ENCODE measurements around the gene SPTLC1. TPM values are rescaled to one million over a fixed set of nuclear protein-coding genes. Genes with fewer than 3 reads are reported as not detected.
"Not testable (repeated sequence)": the region's sequence is repeated elsewhere in the genome, so short reads cannot be mapped to it uniquely, and the experiment has no call there.

SPTLC1 gene
- total RNA-seq, 1 experiment from 2014 or later, result 94.8 TPM

DNA sequence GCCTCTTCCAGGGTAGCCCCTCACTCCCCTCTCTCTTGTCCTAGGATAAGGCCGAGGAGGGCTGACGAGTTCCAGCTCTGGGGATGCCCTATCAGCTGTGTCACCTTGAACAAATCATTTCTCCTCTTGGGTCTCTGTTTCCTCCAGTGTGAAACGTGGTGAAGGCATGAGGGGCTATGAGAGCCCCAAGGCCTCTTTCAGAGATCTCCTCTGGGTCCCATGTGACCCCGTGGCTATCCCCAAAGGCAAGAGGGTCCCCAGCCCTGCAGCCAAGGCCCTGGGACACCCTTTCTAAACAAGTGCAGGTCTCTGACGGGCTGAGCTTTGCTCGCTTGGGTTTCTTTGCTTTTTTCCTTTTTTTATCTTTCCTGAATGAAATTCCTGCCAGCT, 25.5 kb upstream of the SPTLC1 start:
- DNase-seq (ENCODE audit: low read depth), result no peak

DNA sequence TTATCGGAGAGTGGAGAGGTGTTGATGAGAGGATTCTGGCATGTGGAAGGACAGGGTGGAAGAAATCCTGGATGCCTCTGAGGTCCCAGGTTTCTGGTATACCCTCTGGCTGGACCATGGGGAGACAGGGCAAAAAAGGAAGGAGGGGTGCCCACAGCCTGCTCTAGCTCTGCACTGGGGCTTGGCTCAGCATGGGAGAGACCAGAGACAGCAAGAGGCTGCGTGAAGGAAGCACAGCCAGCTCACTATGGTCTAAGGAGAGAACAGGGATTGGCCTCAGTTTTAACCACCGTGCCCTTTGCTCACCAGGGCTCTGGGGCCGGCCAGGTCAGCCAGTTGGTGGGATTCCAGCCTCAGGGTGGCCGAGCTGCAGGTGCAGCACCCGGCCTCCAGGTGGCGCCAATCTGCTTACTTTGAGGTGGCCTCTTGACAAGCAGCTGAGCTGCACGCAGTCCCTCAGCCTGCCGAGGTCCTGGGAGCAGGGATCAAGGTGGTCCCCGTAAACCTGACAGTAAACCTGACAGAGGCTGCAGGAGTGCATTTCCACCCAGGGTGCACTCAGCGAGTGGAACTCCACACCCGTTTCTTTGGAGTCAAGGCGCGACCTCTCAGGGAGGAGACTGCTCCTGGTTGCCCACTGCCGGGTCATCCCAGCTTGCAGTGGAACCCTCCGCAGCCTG, 25.0 kb upstream of the SPTLC1 start:
- DNase-seq (ENCODE audit: low read depth), result peak; percentile 81

DNA sequence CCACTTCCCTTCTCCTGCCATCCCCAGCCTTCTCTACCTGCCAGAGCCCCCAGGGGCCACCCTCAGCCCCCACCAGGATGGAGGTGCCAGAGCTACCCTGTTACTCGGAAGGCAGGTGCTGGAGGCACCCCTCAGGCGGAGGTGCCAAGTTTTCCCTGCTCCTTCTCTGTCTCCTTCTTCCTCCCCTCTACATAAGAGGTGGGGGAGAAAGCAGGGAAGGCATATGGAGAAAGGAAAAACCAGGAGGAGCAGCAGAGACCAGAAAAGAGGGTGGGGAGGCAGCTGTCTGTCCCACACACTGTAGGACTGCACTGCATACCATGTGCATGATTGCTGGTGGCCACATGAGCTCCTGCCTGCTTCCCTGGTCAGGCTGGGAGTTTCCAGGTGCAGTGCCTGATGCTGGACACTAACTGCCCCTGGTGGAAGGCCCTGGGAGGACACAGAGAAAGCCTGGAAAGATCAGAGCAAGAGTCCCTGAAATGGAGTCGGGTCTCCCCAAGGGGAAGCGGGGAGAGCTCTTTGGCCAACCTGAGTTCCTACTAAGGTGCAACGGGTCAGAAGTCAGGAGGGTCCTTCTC, 23.8 kb upstream of the SPTLC1 start:
- DNase-seq (ENCODE audit: low read depth), result peak; percentile 75

DNA sequence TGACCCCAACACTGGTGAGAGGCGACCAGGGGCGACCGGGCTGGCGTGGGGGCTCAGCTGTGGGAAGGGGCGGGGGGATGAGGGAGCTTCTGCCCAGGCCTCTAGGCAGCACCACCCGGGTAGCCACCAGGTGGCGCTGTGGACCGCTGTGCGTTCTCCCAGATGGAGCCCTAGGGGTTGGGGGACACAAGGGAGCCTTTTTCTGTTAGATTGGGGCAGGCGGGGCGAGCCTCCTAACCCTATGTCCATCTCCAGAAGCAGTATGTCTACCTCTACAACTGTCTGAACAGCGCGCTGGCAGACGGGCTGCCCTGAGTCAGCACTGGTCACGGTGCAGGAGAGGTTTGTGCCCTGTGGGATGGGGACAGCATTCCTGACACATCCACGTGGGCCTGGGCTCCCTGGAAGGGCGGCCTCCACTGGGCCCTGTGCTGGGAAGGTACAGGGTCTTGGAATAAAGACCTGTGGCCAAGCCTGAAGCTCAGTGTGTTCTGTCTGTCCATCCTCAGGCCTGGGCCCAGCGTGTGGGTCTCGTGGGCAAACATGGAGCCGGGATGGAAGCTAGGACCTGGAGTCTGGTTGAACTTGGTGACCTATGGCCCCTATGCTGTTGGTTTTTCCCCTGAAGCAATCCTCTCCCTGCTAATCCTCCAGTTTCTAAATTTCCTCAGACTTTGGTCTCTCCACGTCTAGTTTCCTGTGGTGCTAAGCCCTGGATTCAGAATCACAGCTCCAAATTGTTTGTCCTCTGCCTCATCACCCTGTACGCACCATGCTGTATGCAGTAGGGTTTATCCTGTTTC, 23.1 kb upstream of the SPTLC1 start:
- DNase-seq (ENCODE audit: low read depth), result peak; percentile 57

DNA sequence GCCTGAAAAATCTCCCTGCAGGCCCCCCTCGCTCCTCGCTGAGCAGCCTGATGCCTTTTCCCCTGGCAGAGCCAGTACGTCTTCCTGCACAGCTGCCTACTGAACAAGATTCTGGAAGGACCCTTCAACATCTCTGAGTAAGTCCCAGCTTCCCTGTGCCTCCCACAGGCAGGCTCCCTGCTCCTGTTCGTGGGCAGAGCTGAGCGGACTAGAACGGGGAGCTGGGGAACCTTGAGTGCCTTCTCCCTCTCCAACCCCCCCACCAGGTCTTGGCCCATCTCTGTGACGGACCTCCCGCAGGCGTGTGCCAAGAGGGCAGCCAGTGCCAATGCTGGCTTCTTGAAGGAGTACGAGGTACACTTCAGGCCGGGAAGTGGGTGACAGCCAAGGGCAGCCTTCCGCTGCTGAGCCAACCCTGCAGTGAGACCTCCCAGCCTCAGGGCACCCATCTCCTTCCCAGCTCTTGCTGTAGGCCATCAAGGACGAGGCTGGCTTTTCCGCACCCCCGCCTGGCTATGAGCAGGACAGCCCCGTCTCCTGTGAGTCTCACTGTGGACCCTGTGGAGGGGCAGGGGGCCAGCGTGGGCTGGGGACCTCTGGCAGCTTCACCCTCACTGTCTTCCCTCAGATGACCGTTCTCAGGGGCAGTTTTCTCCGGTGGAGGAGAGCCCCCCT, 21.1 kb upstream of the SPTLC1 start:
- no peak for DNase-seq (ENCODE audit: low read depth)

DNA sequence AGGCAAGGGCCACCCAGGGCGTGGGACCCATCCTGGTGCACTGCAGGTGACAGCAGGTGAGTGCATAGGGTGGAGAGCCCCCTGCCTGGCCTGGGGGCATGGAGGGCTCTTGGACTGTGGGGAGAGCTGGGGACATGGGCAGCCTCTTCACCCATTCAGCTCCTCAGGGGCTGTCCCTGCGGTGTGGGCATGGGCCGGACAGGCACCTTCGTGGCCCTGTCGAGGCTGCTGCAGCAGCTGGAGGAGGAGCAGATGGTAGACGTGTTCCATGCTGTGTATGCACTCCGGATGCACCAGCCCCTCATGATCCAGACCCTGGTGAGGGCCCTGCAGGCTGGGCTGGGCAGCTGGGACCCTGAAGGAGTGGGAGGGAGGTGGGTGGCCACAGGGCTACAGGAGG, 20.4 kb upstream of the SPTLC1 start:
- DNase-seq (ENCODE audit: low read depth), result no peak

DNA sequence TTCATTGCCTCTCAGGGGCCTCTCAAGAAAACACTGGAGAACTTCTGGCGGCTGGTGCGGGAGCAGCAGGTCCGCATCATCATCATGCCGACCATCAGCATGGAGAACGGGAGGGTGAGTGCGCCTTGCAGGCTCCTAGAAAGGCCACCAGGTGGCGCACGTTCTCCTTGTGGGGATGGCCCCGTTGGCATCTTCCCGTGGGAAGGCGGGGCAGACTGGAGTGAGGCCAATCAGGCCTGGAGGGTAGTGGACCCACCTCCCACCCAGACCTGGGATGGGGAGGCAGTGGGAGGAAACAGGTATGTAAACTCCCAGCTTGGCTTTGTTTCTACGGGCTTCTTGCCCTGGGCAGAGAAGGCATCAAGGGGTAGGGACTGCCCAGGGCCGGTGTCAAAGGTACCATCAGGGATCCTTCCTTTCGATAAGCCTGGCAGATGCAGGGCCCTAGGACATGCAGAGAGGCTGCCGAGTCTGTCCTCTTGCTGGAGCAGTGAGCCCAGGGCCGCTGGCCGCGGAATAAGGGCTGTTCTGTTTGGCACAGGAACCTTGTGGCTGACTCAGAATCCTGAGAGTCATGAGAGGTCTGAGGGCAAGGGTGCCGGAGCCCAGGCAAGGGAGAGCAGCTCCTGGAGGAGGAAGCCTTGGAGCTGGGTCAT, 18.9 kb upstream of the SPTLC1 start:
- DNase-seq (ENCODE audit: low read depth), result peak; percentile 76

DNA sequence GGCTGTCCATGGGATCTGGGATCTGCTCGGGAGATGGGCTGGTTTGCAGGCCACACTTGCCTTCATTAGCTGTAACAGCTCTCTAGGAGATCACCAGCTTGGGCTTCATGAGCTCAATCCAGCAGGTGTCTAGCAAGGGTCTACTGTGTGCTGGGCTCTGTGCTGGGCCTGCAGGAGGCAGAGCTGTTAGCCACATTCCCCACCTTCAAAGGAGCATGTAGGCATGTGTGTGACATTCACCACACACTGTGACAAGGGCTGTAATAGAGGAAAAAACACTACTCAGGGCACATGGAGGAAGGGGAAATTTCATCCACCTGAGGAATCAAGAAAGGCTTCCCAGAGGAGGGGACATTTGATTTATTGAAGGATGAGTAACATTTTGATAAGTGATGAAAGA, 17.7 kb upstream of the SPTLC1 start:
- not testable (repeated sequence) for DNase-seq (ENCODE audit: low read depth)

DNA sequence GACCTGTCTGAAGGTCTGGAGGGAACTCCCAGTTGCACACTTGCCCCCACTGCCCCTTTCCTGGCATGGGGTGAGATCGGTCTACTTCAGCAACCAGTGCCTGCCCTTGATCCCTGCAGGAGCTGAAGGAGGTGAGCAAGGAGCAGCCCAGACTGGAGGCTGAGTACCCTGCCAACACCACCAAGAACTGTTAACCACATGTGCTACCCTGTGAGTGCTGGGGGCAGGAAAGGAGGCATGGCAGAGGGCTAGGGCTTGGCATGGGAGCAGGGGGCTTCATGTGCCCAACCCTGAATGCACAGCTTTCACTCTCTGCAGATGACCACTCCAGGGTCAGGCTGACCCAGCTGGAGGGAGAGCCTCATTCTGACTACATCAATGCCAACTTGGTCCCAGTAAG, 17.3 kb upstream of the SPTLC1 start:
- DNase-seq (ENCODE audit: low read depth), result no peak

DNA sequence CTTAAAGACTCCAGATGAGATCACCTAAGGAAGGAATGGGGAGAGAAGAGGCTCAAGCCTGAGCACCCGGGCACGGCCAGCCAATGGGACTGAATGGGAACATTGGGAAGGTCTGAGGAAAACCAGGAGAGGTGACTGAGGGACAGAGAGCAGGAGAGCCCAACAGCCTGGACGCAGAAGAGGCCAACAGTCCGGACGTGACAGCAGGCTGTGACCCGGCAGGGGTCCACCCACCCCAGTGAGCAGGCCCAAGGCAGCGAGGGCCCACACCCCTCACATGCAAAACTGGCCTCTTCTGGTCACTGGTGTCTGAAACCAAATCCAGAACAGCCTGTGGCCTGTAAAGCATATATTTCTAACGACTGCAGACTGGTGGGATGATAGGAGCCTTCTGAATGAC, 7.6 kb upstream of the SPTLC1 start:
- no peak for DNase-seq (ENCODE audit: low read depth)

DNA sequence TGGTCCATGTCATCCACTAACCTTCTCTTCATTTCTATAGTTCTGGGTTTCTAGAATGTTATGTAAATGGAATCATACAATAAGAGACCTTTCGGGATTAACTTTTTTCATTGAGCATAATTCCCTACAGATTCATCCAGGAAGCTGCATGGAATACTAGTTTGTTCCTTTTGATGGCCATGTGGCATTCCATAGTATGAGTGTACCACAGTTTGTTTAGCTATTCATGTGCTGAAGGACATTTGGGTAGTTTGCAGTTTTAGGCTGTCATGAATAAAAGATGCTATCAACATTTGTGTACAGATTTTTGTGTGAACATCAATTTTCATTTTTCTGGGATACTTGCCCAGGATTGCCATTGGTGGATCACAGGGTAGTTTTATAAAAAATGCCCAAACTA, 6.8 kb upstream of the SPTLC1 start:
- DNase-seq (ENCODE audit: low read depth), result no peak

DNA sequence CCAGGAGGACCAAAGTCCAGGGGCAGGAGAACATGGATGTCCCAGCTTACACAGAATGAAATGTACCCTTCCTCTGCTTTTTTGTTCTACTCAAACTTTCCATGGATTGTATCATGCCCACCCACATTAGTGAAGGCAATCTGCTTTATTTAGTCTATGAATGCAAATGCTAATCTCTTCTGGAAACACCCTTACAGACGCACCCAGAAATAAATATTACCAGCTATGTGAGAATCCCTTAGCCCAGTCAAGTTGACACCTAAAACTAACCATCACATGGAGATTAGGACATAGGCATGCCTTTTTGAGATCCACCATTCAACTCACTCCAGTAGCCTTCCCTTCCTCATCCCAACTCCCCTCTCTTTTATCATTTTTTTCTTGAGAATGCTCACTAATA, 6.1 kb upstream of the SPTLC1 start:
- DNase-seq (ENCODE audit: low read depth), result no peak

DNA sequence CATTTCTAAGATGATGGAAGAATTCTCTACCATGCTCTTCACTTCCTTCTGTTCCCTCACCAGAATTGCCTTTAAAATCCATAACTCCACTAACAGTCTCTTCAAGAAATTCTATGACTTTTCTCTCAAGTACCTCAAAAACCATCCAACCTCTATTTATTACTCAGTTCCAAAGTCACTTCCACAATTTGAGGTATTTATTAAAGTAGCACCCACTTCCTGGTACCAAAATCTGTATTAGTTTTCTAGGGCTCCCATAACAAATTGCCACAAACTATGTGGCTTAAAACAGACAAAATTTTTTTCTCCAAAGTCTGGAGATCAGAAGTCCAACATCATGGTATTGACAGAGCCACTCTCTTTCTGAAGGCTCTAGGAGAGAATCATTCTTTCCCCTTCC, 4.9 kb upstream of the SPTLC1 start:
- no peak for DNase-seq (ENCODE audit: low read depth)

DNA sequence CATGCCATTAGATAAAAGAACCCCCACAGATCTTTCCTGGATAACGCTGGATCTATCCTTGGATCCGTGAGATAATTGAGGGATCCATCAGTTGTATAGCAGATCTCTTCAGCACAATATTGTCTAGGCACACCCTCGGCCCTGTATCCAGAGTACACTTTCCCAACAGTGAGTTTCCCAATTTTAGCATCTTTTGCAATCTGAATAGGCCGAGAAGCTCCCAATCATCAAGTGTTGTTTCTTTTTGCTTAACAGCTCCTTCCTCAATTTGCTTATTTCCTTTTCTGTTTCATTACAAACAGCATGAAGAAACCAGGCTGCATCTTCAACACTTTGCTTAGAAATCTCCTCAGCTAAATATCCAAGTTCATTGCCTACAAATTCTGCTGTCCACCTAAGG, 4.4 kb upstream of the SPTLC1 start:
- DNase-seq (ENCODE audit: low read depth), result no peak

DNA sequence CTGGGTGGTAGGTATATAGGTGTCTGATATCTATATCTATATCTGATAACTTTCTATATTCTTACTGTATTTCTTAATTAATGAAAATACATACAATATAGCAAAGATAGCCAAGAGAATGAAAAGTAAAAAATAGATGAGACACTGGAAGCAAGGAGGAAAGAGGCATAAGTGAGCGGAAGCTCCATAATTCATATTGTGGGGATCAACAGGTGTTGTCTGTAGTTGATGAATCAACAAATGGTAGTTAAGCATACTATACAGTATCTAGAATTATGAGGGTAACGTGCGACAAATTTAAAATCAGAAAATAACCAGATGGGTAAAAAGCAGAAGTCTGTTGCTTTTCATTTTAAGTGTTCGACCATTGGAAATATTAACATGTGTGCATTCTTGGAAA, 7.1 kb downstream of the SPTLC1 start:
- DNase-seq (ENCODE audit: low read depth), result no peak

DNA sequence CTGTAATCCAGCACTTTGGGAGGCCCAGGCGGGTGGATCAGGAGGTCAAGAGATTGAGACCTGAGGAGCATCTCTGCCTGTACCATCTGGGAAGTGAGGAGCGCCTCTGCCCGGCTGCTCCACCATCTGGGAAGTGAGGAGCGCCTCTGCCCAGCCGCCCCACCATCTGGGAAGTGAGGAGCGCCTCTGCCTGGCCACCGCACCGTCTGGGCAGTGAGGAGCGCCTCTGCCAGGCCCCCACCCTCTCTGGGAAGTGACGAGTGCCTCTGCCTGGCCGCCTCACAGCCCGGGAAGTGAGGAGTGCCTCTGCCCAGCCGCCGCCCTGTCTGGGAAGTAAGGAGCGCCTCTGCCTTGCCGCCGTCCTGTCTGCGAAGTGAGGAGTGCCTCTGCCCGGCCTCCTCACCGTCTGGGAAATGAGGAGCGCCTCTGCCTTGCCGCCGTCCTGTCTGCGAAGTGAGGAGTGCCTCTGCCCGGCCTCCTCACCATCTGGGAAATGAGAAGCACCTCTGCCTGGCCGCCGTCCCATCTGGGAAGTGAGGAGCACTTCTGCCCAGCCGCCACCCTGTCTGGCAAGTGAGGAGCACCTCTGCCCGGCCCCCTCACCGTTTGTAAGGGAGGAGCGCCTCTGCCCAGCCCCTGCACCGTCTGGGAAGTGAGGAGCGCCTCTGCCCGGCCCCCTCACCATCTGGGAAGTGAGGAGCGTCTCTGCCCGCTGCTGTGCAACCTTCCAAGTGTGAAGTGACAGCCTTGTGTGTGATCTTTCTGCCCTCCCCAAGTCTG, 9.6 kb downstream of the SPTLC1 start:
- DNase-seq (ENCODE audit: low read depth), result not testable (repeated sequence)

DNA sequence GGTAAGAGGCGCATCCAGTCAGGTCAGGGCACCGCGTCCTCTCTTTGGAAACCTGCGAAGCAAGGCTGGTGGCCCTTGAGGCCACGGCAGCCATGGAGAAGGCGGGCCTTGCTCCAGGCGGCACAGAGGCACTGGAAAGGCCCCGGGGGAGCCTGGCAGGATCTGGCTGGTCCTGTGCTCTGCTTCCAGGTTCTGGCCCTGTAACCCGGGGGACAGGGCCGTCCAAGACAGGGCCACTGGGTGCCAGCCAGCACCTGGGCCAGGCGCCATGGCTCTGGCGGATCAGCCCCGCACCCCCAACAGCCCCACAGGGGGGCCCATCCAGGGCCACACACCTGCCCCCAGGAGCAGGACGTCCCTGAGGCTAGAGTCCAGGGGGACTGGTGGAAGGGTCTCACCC, 11.6 kb downstream of the SPTLC1 start:
- not testable (repeated sequence) for DNase-seq (ENCODE audit: low read depth)

DNA sequence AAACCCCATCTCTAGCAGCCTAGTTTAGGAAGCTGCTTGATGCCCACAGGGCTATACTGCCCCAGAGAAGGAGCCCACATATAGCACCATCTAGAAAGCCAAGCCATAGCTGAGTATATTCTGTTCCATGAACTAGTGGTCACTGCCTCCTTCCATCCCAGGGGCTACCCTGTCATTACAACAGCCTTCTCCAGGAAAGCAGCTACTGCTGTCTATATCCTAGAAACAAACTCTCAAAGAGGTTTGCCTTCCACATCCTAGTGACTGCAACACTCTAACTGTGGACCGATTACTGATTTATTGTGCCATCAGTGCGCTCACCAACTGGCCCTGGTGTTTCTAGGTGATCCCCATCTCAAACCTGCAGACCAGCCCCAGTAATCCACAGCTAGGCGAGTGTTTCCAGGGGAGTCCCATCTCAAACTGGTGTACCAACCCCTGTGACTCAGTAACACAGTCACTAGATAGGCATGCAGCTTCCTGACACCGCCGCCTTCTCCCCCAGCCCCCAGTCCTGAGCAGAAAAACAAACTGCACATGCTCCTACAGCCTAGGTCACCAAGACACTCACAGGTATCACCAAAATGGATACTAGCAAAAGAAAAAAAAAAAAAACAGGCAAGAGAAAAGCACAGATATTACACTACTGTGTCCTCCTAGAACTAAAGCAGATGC, 14.8 kb downstream of the SPTLC1 start:
- peak; percentile 82 for DNase-seq (ENCODE audit: low read depth)

DNA sequence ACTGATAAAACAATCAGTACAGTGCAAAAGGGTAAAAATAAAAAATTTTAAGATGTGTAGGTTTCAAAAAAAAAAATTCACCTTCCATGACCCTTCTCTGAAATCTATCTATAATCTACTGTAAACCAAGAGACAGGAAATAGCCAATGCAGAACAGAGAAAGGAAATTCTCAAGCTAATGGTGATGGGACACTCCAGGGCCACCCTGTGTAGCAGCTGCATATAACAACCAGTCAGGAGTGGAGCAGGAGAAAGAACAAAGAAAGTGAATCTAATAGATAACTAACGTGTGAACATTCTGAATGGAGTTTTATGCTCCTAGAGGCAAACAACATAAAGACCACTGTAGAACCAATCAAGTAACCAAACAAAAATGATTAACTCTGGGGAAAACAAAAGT, 16.6 kb downstream of the SPTLC1 start:
- DNase-seq (ENCODE audit: low read depth), result no peak

DNA sequence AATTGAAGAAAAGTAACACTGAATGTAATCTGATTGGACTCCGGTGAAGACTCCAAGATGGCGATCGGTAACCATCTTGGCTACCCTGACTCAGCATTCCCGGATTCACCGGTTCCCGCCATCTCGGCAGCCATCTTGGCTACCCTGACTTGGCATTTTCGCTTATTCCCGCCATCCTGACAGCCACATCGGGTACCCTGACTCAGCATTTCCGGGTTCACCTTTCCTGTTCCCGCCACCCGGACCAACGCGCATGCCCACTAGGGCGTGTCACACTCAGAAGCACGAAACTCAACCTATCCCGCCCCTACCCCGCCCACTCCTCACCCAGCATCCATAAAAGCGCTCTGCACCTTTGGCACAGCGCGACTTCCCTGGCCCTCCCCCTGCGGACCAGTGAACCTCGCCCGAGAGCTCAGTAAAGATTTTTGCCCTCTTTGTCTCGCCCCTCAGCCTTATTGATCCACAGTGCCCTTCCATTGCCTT, 17.2 kb downstream of the SPTLC1 start:
- DNase-seq (ENCODE audit: low read depth), result no peak

Data from LHCN-M2 (cell line).